Measurements from ENCODE around the gene ZBTB18. TPM values are rescaled to one million over a fixed set of nuclear protein-coding genes. Genes with fewer than 3 reads are reported as not detected.

The ZBTB18 gene
- total RNA-seq, 1 donor from 2014 or later = 41.6 TPM

- no peak for TF ChIP-seq CTCF (IDR thresholded peaks at IDR 0.05; ENCODE audit: unreplicated experiment)
- DNase-seq (ENCODE audit: low spot score in 2 of 2, unreplicated experiment in 2 of 2) = no peak
- peaks cover 14% of the 10 kb centered on the region for H3K4me1 Mint-ChIP-seq
- H3K36me3 Mint-ChIP-seq = no peaks in the 10 kb centered on the region
- H3K27me3 Mint-ChIP-seq (ENCODE audit: low read depth) = peaks cover 19% of the 10 kb centered on the region
- H3K9me3 Mint-ChIP-seq = no peaks in the 10 kb centered on the region
- H3K4me3 Mint-ChIP-seq = no peak overlapping the region
- H3K27ac Mint-ChIP-seq = no peak overlapping the region
Observed at GRCh38 chr1:244077473-244078220, 26.6 kb downstream of the ZBTB18 start.

- DNase-seq (ENCODE audit: low spot score in 2 of 2, unreplicated experiment in 2 of 2) = no peak
- H3K4me3 Mint-ChIP-seq = no peak overlapping the region
- peaks cover 16% of the 10 kb centered on the region for H3K27me3 Mint-ChIP-seq (ENCODE audit: low read depth)
- no peak overlapping the region for H3K27ac Mint-ChIP-seq
- TF ChIP-seq CTCF (IDR thresholded peaks at IDR 0.05; ENCODE audit: unreplicated experiment) = no peak
- peaks cover 7% of the 10 kb centered on the region for H3K9me3 Mint-ChIP-seq
- no peaks in the 10 kb centered on the region for H3K36me3 Mint-ChIP-seq
- peaks cover 5% of the 10 kb centered on the region for H3K4me1 Mint-ChIP-seq
Observed at GRCh38 chr1:244080343-244080929, 29.4 kb downstream of the ZBTB18 start.

GRCh38 chr1:244082969-244083368, 31.9 kb downstream of the ZBTB18 start:
- Mint-ChIP-seq H3K27ac (no peak overlapping the region), H3K27me3 (ENCODE audit: low read depth) (peaks cover 13% of the 10 kb centered on the region), H3K4me1 (peaks cover 3% of the 10 kb centered on the region), H3K4me3 (no peak overlapping the region), H3K36me3 (peaks cover 3% of the 10 kb centered on the region), H3K9me3 (peaks cover 18% of the 10 kb centered on the region)
- DNase-seq (ENCODE audit: low spot score in 2 of 2, unreplicated experiment in 2 of 2) = no peak
- TF ChIP-seq CTCF (IDR thresholded peaks at IDR 0.05; ENCODE audit: unreplicated experiment) = no peak

- H3K27ac Mint-ChIP-seq = no peak overlapping the region
- H3K27me3 Mint-ChIP-seq (ENCODE audit: low read depth) = peaks cover 13% of the 10 kb centered on the region
- no peak overlapping the region for H3K4me3 Mint-ChIP-seq
- peaks cover 18% of the 10 kb centered on the region for H3K9me3 Mint-ChIP-seq
- H3K4me1 Mint-ChIP-seq = peaks cover 4% of the 10 kb centered on the region
- no peak for DNase-seq (ENCODE audit: low spot score in 2 of 2, unreplicated experiment in 2 of 2)
- peaks cover 3% of the 10 kb centered on the region for H3K36me3 Mint-ChIP-seq
- TF ChIP-seq CTCF (IDR thresholded peaks at IDR 0.05; ENCODE audit: unreplicated experiment) = no peak
Observed at GRCh38 chr1:244083383-244083943, 32.4 kb downstream of the ZBTB18 start.

- Mint-ChIP-seq H3K36me3 (peaks cover 3% of the 10 kb centered on the region), H3K4me1 (peaks cover 9% of the 10 kb centered on the region), H3K27ac (no peak overlapping the region), H3K27me3 (ENCODE audit: low read depth) (peaks cover 13% of the 10 kb centered on the region), H3K4me3 (no peak overlapping the region), H3K9me3 (peaks cover 18% of the 10 kb centered on the region)
- TF ChIP-seq CTCF (IDR thresholded peaks at IDR 0.05; ENCODE audit: unreplicated experiment) = no peak
- DNase-seq (ENCODE audit: low spot score in 2 of 2, unreplicated experiment in 2 of 2) = no peak
Observed at GRCh38 chr1:244084763-244085162, 33.7 kb downstream of the ZBTB18 start.

Data from mesothelial cell of epicardium (in vitro differentiated cells).